ENCODE data around the gene CRTC1.
"Not testable (repeated sequence)": the region's sequence is repeated elsewhere in the genome, so short reads cannot be mapped to it uniquely, and the experiment has no call there.

Gene CRTC1

GRCh38 chr19:18809149-18809868 is 125.8 kb downstream of the CRTC1 start:
- no peak for FAIRE-seq

- FAIRE-seq = not testable (repeated sequence)
Observed at GRCh38 chr19:18811638-18812037, 128.2 kb downstream of the CRTC1 start.

GRCh38 chr19:18814063-18814462 is 130.6 kb downstream of the CRTC1 start:
- no peak for FAIRE-seq

- FAIRE-seq = no peak
Observed at GRCh38 chr19:18815673-18816072, 132.2 kb downstream of the CRTC1 start.

- FAIRE-seq = not testable (repeated sequence)
Observed at GRCh38 chr19:18816645-18817044, 133.2 kb downstream of the CRTC1 start.

GRCh38 chr19:18817574-18817973 is 134.1 kb downstream of the CRTC1 start:
- FAIRE-seq = no peak

- no peak for FAIRE-seq
Observed at GRCh38 chr19:18828786-18829185, 145.3 kb downstream of the CRTC1 start.

- FAIRE-seq = no peak
Observed at GRCh38 chr19:18830488-18830887, 147.0 kb downstream of the CRTC1 start.

- no peak for FAIRE-seq
Observed at GRCh38 chr19:18831524-18832305, 148.2 kb downstream of the CRTC1 start, which contains the start of gene UPF1. Gene UPF1 (plus strand): TSS chr19:18831959. CDS start chr19:18832210, 251 bp downstream.
